Coronary artery (tissue), 2 donors: ENCODE data around the gene KIAA0825.

Experiments
- DNase-seq: peaks from one replicate; pipeline ENCODE4 v3.0.0-alpha.2; 2017; ENCODE audit warnings: low spot score
- H3K27ac ChIP-seq, 2 donors: fragments of 200-600 bp; sonication (generic); one replicate each; pipeline ENCODE4 v1.5.1; 2016 to 2019
- H3K4me3 ChIP-seq: fragments of 200-600 bp; sonication (generic); 2 replicates; pipeline ENCODE4 v1.5.1; 2016; ENCODE audit warnings: mild to moderate bottlenecking, moderate library complexity
- TF ChIP-seq, protein P1 (sequence below): fragments of 200-600 bp; sonication (generic); IDR thresholded peaks from one replicate; pipeline ENCODE4 v1.5.1; 2019; ENCODE audit warnings: antibody characterized with exemption

The KIAA0825 gene

DNA sequence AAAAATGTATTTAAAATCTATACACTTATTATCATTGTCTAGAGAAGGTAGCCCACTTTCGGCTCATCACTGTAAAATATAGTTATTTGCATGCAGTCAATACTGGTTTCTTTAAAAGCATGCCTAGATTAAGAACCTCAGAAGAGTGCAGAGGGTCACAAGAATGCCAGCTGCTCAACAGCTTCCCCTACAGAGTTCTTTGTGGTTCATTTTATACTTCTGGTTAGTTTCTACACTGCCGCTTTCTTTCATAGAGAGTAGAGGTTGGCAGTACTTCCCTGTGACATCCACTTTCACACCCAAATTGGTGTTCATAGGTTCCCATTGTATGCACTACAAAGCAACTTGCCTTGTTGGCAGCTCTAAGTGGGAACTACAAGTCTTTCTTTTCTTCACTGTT lies 137.3 kb downstream of the KIAA0825 start:
- H3K27ac ChIP-seq, result no peak overlapping the region
- no peak overlapping the region for H3K4me3 ChIP-seq
- no peak for DNase-seq
- TF ChIP-seq, protein P1, sequence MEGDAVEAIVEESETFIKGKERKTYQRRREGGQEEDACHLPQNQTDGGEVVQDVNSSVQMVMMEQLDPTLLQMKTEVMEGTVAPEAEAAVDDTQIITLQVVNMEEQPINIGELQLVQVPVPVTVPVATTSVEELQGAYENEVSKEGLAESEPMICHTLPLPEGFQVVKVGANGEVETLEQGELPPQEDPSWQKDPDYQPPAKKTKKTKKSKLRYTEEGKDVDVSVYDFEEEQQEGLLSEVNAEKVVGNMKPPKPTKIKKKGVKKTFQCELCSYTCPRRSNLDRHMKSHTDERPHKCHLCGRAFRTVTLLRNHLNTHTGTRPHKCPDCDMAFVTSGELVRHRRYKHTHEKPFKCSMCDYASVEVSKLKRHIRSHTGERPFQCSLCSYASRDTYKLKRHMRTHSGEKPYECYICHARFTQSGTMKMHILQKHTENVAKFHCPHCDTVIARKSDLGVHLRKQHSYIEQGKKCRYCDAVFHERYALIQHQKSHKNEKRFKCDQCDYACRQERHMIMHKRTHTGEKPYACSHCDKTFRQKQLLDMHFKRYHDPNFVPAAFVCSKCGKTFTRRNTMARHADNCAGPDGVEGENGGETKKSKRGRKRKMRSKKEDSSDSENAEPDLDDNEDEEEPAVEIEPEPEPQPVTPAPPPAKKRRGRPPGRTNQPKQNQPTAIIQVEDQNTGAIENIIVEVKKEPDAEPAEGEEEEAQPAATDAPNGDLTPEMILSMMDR, result no peak

DNA sequence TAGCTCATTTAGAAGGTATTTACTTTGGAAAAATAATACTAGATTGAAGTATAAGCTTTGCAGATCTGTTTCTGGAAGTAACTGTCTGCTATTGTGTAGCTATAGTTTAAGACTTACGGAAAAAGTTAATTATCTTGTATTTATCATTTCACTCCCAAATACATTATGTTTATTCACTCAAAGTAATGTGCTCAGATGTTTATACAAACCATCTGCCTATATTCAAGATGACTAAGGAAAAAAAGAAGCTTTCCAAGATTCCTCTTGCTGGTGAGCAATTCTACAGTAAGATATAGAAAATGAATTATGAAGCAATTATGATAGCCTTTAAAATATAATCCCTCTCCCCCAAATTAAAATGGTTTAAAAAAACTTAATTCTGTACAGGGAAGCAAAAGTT lies 137.9 kb downstream of the KIAA0825 start:
- H3K27ac ChIP-seq, result no peak overlapping the region
- no peak for DNase-seq
- no peak overlapping the region for H3K4me3 ChIP-seq
- TF ChIP-seq, protein P1, result no peak

- Histone ChIP-seq H3K4me3 (no peak overlapping the region), H3K27ac (no peak overlapping the region)
- DNase-seq, result no peak
- TF ChIP-seq, protein P1, result no peak
These were observed 144.5 kb downstream of the KIAA0825 start for GRCh38 chr5:94473936-94474335.

GRCh38 chr5:94471521-94471920 lies 146.9 kb downstream of the KIAA0825 start:
- Histone ChIP-seq H3K4me3 (no peak overlapping the region), H3K27ac (no peak overlapping the region)
- TF ChIP-seq, protein P1, result no peak
- no peak for DNase-seq

GRCh38 chr5:94470802-94471201 lies 147.6 kb downstream of the KIAA0825 start:
- H3K4me3 ChIP-seq, result no peak overlapping the region
- no peak for DNase-seq
- H3K27ac ChIP-seq, result no peak overlapping the region
- TF ChIP-seq, protein P1, result no peak

DNA sequence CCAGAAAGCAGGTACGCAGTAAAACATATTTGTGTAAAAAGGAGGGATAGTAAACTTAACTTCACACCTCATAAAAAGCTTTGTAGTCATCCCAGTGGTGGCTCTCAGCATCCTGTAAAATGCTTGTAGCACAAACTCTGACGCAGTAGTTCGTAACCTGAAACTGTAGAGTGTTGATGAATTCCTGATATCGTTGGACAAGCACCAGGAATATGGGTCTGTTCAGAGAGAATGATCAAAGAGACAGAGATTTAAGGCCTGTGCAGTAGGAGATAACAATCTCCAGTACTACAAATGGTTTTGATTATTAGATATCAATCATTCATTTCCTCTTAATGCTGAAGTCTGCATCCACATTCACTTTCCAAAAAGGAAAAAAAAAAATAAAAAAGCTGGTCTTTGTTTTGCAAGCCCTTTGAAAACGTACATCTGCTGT lies 148.5 kb downstream of the KIAA0825 start:
- TF ChIP-seq, protein P1, result no peak
- Histone ChIP-seq H3K27ac (no peak overlapping the region), H3K4me3 (no peak overlapping the region)
- no peak for DNase-seq

DNA sequence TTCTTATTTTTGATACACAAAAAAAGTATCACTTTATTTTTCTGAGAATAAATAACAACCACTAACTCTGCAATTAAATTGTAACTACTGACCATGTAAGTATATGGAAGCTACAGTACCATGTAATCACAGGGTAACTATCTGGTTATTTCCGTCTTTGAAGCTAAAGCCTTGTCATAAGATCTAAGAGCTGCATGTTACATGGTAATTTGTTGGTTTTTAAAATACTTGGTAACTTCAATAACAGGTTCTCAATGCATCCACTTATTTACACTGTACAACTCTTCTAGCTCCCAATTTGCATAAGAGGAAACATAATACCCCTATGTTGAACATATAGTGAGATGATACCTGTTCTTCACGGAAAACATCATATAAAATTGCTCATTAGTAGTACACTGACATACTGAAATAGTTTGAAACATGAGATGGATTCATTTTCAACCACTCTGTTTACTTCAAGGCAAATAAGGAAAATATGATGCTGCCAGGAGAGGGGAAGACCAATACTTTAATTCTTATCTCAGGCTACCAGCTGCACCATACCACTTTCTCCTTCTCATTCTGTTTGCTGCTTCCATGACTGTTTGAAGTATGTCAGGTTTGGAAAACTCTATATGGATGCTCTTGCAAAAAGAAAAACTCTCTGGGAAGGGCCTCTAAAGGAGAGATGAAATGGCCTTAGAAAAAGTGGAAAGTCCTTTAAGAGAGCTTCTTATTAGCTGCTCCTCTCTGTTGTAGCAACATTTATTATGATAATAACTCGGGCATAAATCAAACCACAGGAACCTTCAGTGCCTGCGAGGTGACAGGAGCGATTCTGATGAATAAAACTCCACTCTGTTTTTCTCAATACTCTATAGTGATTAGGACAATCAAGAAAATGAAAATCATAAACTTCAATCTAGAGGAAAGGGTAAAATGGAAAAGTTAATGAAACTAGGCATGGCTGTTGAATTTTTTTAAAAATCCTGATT lies 150.2 kb downstream of the KIAA0825 start:
- TF ChIP-seq, protein P1, result no peak
- H3K4me3 ChIP-seq, result no peak overlapping the region
- no peak for DNase-seq
- no peak overlapping the region for H3K27ac ChIP-seq
